HG02759 (cell line): Measurements from ENCODE around the gene ZNF787.

ENCODE experiments used
- ATAC-seq: cut with Tn5 transposase; IDR thresholded peaks from one replicate; pipeline ENCODE4 v1.9.1; 2021; ENCODE audit warnings: mild to moderate bottlenecking, moderate library complexity; ENCODE audit not compliant: unreplicated experiment

The ZNF787 gene

GRCh38 chr19:56144831-56145230, 23.7 kb upstream of the ZNF787 start:
- ATAC-seq, result no peak

DNA sequence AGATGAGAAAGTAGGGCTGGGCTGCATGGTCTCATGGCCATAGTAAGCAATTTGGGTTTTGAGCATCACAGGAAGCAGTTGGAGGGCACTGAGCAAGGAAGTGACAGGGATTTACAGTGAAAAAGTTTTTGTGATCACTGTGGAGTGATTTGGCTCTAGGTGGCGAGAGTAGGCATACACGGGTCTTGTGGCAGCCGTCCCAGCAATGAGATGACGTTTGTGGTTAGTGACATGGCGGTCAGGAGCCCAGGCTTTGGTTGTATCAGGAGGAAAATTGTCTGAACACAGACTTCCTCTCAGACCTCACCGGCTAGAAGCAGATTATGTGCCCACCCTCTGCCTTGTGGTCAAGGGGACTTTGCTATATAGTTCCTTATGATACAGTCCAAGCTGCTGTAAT, 23.3 kb upstream of the ZNF787 start:
- ATAC-seq, result no peak

- ATAC-seq, result no peak
Measured at GRCh38 chr19:56142897-56143434, 21.9 kb upstream of the ZNF787 start.

DNA sequence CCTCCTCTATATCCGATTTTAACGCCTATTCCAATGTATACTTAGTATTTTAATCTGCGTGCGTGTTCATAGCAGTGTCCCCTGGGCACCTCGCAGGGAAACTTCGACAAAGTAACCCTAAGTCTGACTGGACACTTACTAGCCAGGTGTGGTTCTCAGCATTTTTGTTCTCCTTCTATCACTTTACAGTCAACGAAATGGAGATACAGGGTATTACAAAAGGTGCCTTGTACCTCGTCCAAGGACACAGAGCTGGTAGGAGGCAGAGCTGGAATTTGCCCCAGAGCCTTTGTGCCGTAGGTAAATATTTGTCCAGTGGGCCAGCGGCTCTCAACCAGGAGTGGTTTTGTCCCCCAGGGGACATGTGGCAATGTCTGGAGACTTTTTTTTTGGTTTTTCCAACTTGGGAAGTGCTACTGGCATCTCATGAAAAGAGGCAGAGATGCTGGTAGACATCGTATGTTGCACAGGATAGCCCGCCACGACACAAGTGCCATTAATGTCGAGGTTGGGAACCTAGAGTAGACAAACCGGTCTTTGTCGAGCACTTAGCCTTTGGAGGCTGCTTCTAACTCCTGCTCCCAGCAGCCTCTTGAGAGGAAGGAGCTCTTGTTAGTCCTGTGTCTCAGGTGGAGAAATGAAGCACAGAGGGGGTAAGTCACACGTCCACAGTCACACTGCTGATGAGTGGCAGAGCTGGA, 21.1 kb upstream of the ZNF787 start:
- no peak for ATAC-seq

GRCh38 chr19:56141417-56141993, 20.4 kb upstream of the ZNF787 start:
- no peak for ATAC-seq

DNA sequence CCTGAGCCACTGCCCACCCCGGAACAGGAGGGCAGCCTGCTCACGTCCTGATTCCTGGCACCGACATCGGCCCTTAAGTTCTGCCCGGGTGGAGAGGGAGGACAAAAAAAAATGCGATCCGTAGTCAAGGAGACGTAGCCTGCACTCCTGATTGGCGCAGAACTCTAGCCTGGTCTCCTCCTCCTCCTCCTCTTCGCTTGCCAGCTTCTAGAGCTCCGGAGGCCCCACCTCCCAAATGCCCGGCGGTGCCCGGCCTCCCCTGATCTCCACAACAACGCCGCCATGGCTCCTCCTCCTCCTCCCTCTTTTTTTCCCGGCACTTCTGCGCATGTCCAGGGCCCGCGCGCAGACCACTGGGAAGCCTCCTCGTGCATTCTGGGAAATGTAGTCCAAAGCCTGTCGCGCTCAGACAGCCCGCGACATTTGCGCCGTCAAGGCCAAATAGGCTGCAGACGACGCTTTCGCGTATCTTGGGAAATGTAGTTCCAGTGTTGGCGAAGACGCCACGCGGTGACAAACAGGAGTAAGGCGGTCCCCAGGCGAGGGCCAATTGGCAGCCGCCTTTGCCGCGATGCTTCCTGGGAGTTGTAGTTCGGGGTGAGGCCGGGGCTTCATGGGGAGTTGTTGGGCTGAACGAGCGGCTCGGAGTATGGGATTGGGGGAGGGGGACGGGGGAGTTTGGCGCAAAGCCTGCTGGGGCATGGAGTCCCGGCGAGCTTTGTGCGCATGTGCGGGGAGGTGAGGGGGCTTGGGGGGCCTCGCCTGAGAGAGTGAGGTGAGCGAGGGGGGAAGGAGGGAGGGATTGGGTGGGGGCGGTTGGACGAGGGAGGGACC, 19.7 kb upstream of the ZNF787 start, which contains the start of gene ZNF444:
Gene ZNF444, plus strand, starts transcription at position 705 of the 834 bp plus-strand sequence. CDS start 5,625 bp downstream, outside the sequence.
- peak; percentile 91 for ATAC-seq

DNA sequence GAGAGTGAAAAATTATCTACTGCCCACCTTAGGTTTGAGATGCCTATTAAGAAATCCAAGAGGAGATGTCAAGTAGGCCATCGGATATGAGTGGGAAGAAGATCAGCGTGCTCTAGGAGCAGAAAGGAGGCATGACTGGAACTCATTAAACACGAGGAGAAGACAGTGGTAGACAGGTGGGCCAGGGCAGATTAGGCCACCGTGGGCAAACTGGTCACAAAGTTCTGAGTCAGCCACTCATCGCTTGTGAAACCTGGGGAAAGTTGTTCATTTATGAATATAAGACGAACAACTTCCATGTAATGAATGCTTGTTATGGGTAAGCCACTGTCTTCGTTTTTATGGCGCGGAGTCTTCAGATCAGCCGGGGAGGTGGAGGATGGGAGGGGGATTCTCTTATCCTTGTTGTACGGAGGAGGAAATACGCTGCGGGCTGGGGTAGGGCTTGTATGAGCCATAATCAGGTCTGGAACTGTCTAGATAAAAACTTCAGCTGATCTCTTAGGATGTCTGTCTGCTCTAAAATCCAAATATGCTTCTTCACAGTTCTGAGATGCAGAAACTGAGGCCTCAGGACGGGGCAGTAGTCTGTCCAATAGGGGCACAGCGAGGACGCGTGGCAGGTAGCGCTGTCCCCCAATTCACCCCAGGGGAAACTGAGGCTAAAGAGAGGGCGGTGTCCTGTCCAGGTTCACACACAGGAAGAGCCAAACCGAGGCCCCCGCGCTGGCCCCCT, 18.9 kb upstream of the ZNF787 start:
- ATAC-seq, result no peak

DNA sequence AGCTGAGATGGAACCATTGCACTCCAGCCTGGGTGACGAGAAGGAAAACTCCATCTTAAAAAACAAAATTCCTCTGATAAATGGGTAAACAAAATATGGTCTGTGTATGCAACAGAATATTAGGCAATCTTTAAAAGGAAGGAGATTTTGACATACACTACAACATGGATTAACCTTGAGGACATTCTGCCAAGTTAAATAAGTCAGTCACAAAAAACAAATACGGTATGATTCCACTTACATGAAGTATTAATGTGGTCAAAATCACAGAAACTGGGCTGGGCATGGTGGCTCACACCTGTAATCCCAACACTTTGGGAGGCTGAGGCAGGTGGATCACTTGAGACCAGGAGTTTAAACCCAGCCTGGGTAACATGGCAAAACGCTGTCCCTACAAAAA, 17.0 kb upstream of the ZNF787 start:
- ATAC-seq, result no peak

DNA sequence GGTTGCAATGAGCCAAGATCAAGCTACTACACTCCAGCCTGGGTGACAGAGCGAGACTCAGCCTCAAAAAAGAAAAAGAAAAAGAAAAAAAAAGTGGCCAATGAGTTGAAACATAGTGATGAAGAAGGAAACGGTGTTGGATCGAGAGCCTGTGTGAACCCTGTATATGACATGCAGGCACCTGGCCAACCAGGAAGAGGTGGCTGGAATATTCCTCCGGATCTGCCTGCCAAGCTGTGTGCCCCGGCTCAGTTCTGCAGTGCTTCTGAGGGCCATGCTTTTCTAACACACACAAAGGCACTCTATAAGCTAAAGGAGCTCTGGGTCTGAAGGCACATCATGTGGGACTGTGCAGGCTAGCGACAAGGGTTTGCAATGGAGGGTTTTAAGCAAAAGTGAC, 16.3 kb upstream of the ZNF787 start:
- ATAC-seq, result no peak

DNA sequence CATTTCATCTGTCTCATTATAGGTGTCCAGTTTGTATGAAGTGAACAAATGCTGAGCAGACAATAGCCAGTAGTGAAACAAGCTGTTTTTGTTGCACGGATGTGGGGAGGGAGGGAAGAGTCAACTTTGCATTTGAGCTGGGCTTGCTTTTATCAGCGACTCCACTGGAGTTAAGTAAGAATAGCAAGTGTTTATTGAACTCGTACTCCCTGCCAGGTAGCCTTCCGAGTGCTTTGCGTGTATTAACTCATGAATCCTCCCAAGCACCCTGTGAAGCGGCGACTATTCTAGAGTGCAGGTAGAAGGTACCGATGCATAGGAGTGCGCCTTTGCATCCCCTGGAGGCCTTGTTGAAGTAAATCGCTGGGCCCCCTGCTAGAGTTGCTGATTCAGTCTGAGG, 15.3 kb upstream of the ZNF787 start:
- ATAC-seq, result no peak

DNA sequence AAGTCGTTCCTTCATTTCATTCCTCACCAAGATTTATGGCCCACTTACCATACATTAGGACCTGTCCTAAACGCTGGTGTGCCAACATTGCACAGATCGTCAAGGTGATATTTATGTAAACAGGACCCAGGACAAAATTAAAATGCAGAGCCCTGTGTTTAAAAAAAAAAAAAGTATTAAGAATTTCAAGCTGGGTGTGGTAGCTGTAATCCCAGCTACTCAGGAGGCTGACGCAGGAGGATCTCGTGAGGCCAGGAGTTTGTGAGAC, 13.5 kb upstream of the ZNF787 start:
- ATAC-seq, result no peak

DNA sequence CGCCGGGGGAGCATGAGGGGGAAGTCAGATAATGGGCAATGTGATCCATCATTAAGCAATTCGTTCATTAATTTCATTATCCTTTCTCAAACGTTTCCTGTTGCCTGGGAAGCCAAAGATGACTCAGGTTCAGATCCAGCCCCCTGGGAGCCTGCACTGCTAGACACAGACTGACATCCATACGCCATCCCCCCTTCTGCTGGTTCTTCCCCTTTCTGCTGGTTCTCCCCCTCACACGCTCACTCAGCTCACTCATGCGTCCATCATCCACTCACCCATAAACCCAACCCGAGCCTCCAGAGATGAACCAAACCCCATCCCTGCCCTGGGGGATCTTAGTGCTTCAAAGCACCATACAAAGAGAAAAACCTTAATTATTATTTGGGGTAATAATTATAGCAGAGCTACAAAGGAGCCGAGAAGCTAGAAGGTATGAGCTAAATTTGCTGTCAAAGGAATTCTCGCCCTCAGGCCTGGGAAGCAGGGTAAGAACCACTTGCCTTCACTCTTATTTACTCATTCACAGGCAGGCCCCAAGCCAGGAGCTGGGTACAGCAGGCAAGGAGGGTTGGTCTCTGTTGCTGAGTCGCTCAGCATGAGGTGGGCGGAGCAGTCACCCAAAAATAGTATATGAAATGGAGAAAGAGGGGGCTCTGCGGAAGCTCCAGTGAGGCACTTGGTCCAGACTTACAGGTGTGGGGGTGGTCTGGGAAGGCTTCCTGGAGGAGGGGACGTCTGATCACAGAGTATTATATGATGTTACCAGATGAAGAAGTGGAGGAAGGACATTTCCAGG, 13.0 kb upstream of the ZNF787 start:
- peak; percentile 84 for ATAC-seq

DNA sequence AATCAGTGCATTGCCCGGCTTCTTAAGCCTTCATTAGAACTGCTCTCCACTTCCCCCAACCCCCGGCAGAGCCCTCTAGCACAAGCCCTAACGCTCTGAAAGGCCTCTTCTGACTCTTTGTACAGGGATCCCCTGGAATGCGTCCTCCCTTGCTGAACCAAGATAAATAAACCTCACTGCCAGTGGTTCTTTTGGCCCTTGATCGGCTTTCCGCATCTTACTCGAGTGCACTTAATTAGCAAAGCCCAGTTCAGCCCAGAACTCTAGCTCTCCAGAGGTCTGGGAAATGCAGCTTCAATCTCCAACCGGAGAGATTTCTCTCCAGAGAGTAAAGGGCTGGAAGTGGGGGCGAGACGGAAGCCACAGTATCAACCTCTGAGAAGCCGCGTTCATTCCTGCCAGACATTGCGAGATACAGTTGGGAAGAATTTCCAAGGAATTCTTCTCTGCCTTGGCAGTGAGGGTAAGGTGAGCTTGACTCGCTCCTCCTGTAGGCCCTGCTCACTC, 11.3 kb upstream of the ZNF787 start:
- ATAC-seq, result no peak

DNA sequence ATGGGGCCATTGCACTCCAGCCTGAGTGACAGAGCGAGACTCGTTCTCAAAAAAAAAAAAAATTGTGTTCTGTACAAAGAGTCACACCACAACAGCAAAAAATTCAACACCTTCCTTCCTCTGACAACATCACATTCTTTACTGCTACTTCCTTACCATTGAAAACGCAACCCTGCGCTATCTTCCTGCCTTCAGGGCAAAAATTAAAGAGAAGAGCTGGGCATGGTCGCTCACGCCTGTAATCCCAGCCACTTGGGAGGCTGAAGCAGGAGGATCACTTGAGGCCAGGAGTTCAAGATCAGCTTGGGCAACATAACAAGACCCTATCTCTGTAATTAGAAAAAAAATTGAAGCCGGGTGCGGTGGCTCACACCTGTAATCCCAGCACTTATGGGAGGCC, 10.6 kb upstream of the ZNF787 start:
- no peak for ATAC-seq

DNA sequence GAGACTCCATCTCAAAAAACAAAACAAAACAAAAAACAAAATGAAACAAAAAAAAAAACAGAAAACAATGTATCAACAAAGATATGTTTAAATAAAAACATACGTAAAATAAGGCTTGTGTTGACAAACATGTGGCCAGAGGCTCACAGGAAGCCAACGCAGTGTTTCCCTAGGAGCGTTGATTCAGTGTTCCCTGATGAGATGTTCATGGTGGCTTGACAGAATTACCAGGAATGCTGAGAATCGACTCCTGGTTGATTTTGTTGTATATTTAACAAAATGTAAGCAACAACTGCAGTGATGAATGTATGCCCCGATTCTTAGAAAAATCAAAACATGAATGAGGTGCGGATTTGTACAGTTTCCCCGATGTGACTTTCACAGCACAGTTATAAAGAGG, 8.9 kb upstream of the ZNF787 start:
- ATAC-seq, result no peak

- no peak for ATAC-seq
Measured at GRCh38 chr19:56126983-56127780, 6.1 kb upstream of the ZNF787 start.

GRCh38 chr19:56125806-56126590, 4.9 kb upstream of the ZNF787 start:
- no peak for ATAC-seq

DNA sequence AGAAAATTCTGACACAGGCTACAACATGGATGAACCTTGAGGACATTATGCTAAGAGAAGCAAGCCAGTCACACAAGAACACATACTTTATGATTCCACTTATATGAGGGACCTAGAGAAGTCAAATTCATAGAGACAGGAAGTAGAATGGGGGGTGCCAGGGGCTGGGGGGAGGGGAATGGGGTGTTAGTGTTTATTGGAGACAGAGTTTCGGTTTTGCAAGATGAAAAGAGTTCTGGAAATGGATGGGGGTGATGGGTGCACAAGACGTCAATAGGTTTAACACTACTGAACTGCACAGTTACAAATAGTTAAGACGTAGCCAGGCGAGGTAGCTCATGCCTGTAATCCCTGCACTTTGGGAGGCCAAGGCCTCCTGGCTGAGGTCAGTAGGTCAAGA, 3.5 kb upstream of the ZNF787 start:
- ATAC-seq, result no peak
